GM12864 (cell line): ENCODE measurements around the gene RPS18.

ENCODE experiments used
- DNase-seq: peaks from one replicate; pipeline ENCODE4 v3.0.0-alpha.2; 2011; ENCODE audit warnings: low read depth
- H3K4me3 ChIP-seq: 2 replicates; pipeline ENCODE4 v1.5.1; 2011; ENCODE audit warnings: mild to moderate bottlenecking, low read depth, low read length, control low read depth
- TF ChIP-seq, protein P1 (sequence below): IDR thresholded peaks from 2 replicates; pipeline ENCODE4 v1.5.1; 2011; ENCODE audit warnings: low read depth, mild to moderate bottlenecking, moderate library complexity, low read length, control low read depth, inconsistent platforms; ENCODE audit errors: missing control alignments

The RPS18 gene

DNA sequence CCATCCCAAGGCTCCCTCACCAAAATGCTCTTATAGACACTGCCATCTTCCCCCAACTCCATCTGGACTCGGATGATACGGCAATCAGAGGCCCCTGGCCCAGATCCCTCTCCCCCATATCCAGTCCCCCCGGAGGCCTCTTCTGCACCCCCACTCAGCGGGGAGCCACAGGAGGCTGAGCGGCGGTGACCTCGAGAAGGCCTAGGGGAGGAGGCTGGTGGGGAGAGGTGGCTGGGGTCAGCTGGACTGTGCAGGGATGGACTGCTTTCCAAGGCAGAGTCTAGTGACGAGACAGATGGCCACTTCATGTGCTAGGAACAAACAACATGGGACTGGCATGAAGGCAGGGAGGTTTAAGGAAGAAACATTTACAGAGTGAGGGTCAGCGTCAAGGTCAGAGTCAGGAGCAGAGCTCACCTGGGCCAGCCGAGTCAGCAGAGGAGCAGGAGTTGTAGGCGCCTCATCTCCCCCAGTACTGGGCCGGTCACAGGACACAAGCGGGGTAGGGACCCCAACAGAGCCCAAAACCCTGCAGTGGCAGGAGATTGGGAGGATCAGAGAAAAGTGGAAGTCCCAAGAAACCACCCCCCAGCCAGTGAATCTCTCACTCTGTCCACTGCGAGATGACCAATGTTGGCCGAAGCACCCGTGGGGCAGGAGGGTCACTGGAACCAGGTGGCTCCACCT, 21.3 kb downstream of the RPS18 start:
- no peak overlapping the region for H3K4me3 ChIP-seq
- DNase-seq = no peak
- TF ChIP-seq, protein P1, sequence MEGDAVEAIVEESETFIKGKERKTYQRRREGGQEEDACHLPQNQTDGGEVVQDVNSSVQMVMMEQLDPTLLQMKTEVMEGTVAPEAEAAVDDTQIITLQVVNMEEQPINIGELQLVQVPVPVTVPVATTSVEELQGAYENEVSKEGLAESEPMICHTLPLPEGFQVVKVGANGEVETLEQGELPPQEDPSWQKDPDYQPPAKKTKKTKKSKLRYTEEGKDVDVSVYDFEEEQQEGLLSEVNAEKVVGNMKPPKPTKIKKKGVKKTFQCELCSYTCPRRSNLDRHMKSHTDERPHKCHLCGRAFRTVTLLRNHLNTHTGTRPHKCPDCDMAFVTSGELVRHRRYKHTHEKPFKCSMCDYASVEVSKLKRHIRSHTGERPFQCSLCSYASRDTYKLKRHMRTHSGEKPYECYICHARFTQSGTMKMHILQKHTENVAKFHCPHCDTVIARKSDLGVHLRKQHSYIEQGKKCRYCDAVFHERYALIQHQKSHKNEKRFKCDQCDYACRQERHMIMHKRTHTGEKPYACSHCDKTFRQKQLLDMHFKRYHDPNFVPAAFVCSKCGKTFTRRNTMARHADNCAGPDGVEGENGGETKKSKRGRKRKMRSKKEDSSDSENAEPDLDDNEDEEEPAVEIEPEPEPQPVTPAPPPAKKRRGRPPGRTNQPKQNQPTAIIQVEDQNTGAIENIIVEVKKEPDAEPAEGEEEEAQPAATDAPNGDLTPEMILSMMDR = no peak

DNA sequence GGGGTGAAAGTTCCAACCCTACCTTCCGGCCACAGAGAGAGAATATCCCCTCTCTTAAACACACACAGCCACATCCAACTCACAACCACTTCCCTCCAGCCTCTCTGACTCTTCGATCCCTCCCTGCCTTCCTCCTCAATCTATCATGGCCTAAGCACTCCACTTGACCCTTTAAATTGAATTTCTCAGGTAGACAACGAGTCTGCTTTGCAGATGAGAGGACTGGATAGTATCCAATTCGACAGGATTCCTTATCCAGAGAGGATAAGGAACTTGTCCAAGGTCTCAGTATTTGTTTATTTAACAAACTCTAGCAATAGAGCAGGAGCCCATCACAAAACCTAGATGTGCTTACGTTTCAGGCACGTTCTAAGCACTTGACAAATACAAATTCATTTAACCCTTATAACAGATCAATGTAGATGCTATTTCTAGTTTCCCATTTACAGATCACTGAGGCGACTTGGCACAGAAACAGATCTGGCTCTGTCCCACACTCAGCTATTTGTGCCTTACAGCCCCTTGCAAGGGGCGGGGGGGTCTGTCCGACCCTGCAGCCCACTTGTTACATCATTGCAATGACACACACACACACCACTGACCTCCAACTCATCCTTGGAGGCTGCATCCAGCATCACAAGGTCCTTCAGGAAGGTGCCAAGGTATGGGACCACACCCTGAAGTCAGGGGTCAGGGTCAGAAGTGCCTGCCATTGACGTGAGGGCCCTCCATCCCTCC, 22.4 kb downstream of the RPS18 start:
- H3K4me3 ChIP-seq = no peak overlapping the region
- TF ChIP-seq, protein P1 = no peak
- no peak for DNase-seq

DNA sequence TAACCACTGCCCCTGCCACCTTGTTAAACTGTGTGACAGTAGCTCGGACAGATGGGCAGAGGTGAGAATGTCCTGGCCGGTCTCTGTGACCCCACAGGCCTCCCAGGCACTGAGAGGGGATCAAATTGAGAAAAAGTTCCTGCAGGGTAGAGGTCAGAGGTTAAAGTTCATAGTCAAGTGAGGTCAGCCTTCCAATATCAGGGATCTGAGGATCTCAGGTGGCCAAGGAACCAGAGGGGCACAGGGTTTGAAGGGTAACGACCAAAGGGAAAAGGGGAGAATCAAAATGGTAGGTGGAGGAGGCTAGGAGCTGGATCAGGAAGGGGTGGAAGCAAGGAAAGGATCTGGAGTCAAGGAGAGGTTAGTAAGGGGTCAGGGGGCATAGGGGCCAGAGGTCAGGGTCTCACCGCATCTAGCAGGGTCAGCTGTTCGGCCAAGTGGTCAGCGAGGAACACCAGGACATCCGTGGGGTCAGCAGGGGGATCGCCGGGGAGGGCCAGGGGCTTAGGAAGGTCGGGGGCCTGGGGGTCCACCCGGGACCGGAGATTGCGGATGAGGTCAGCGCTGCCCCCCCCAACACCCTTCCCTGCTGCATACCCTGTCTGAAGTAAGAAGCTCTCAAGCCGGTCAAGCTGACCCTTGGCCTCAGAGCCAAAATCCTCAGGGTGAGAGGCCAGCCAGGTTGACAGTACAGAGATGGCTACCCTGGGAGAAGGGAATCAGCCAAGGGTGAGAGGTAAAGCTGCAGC, 23.9 kb downstream of the RPS18 start:
- H3K4me3 ChIP-seq = no peak overlapping the region
- no peak for DNase-seq
- TF ChIP-seq, protein P1 = no peak

DNA sequence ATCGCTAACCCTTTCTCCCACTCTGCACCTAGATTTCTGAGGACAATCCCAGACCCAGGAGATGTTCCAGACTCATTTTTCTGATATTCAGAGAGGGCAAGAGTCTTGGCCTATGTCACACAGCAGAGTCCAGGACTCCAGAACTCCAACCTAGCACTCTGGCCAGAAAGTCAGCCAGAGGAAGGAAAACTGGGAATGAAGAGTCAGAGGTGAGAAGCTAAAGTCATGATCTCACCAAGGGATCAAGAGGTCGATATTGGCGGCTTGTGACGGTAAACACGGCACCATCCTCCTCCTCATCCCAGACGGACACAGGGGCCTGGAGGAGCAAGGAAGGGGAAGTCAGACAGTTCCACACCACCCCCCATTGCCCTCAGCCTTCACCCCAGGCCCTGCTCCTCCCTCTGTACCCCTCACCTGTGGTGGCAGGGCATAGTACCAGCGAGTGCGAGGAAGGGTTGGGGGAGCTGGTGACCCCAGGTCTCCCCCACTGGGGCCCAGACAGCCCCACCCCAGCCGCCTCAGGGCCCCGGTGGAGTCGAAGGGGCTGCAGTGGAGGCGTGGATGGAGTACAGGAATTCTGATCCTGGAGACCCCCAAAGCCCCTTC, 25.0 kb downstream of the RPS18 start:
- DNase-seq = no peak
- TF ChIP-seq, protein P1 = no peak
- peak overlapping the region; percentile 45 for H3K4me3 ChIP-seq

DNA sequence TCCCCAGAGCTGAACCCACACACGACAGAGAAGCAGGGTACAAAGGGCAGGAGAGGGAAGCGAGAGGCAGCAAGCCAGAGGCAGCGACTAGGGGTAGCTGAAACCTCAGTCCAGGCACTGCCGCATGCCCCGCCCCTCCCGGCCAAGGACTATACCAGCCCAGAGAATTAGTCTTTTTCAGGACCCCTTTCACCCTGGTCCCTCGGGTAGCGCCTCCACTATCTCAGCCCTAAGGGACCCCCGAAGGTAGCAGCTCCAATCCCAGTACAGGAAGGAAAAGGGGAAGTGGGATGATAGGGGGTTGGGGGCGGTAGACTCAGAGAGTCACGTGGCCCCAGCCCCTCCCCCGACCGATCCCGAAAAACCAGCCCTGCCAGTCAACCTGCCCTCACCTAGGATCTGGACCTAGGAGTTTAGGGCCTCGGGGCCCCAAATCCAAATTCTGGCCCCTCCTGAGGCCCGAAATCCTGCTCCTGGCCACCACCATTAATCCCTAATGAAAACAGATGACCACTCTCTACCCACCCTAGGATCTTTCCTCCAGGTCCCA, 25.6 kb downstream of the RPS18 start:
- peak overlapping the region; percentile 45 for H3K4me3 ChIP-seq
- TF ChIP-seq, protein P1 = no peak
- no peak for DNase-seq

DNA sequence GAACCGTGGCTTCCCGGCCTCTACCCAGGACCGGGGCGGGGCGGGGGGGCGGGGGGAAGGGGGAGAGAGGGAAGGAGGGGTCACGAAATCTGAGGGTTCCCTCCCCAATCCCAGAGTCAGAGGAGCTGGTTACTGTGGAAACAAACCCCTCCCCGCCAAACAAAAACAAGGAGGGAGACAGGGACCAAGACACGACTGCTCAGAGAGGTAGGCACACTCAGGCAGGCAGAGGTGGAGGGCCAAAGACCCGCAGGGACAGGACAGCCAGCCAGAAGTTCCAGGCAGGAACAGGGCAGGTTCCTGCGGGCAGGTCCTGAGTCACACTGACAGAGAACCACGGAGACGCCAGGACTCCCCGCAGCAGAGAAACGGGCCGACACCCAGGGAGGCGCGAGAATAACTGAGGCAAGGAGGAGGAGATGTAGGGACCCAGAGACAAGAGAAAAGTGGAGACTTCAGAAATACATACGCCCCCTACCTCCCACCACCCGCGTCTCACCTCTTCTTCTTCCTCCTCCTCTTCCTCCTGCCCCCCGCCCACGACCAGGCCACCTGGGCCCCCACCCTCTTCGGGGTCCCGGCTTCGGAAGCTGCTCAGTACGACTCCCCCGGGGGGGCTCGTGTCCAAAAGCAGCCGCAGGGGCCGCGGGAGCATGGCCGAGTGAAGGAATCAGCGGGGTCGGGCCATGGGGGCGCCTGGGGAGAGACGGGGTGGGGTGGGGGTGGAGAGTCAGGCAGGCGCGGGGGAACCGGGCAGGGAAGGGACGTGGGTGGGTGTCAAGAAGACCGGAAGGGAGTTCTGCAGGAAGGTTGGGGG, 26.3 kb downstream of the RPS18 start:
- H3K4me3 ChIP-seq = peak overlapping the region; percentile 69
- TF ChIP-seq, protein P1 = peak; percentile 19
- no peak for DNase-seq
